ENCODE data around the gene TPGS1. TPM values are rescaled to one million over a fixed set of nuclear protein-coding genes. Genes with fewer than 3 reads are reported as not detected.

TPGS1 gene
- total and polyA plus RNA-seq, 2 of the 8 experiments (the other 6 are each of a cell fraction or from before 2014, with no cell fraction given) = 9.1 to 10.6 TPM

DNA sequence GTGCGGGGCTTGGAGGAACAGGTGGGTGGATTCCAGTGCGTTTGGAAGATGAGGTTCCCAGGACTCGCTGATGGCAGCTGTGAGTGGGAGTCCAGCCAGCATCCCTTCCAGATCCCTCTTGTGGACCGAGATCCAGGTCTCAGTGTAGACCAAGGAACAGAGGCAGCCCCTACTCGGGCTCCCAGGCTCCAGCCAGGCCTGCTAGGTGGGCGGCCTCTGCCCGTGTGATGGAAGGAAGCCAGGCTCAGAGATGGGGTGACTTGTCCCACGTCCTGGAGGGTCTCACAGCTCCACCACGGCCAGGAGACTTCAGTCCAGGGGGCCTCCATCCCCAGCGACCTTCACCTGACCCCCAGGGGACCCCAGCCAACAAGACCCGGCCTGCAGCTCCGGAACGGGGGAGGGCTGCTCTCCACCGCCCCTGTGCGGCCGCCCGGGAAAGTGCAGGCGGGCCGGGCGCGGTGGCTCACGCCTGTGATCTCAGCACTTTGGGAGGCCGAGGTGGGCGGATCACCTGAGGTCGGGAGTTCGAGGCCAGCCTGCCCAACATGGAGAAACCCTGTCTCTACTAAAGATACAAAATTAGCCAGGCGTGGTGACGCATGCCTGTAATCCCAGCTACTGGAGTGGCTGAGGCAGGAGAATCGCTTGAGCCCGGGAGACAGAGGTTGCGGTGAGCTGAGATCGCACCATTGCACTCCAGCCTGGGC is 11.7 kb upstream of the TPGS1 start (continued):
- TF ChIP-seq RFX5 (IDR thresholded peaks at IDR 0.05; ENCODE audit: borderline replicate concordance, low read depth, low read length) (no peak), RBBP5 (IDR thresholded peaks at IDR 0.05; ENCODE audit: borderline replicate concordance, low read depth, low read length) (no peak), HDAC2 (IDR thresholded peaks at IDR 0.05; ENCODE audit: borderline replicate concordance in 1 of 2, low read depth in 2 of 2, low read length in 2 of 2) (no peak), HDAC6 (IDR thresholded peaks at IDR 0.05; ENCODE audit: low read depth, low read length) (no peak), SUZ12 (IDR thresholded peaks at IDR 0.05; ENCODE audit: low read length) (no peak), BACH1 (IDR thresholded peaks at IDR 0.05; ENCODE audit: low read length) (no peak), RNF2 (IDR thresholded peaks at IDR 0.05; ENCODE audit: borderline replicate concordance, low read depth, low read length, missing control alignments, poor library complexity, severe bottlenecking) (no peak), CBX5 (IDR thresholded peaks at IDR 0.05; ENCODE audit: low read depth, low read length) (no peak), CHD1 (IDR thresholded peaks at IDR 0.05; ENCODE audit: low read depth, low read length) (no peak), POLR2AphosphoS5 (IDR thresholded peaks at IDR 0.05; ENCODE audit: low read depth, low read length) (no peak), SP4 (IDR thresholded peaks at IDR 0.05; ENCODE audit: low read length) (no peak)
